Measurements from ENCODE around the gene MYO7B. TPM values are rescaled to one million over a fixed set of nuclear protein-coding genes. Genes with fewer than 3 reads are reported as not detected.

The MYO7B gene
- polyA plus RNA-seq, 1 of the 3 experiments (the other 2 are of a cell fraction): 0.08 TPM

DNA sequence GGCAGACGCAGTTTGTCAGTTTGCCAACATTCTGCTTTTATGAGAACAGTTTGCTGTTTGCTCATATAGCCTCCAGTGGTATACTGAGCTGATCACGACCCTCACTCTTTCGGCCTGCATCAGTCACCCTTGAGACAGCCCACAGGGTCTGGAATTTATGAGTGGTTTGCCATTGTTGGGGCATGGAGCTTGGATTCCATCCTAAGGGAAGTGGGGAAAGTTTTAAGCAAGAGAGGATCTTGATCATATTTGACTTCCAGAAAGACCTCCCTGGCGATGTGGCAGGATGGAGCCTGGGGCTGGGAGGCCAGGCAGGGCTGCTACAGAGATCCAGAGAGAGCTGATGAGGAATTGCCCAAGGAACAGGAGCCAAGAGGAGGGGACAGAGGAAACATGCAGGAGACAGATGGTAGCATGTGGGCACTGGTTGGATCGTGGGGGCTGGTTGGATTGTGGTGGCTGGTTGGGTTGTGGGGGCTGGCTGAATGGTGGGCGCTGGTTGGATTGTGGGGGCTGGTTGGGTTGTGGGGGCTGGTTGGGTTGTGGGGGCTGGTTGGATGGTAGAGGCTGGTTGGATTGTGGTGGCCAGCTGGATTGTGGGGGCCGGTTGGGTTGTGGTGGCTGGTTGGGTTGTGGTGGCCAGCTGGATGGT lies 83.2 kb downstream of the MYO7B start:
- no peak overlapping the region for H3K27ac ChIP-seq (ENCODE audit: low read depth in 2 of 2, low read length in 1 of 2)
- H3K4me1 ChIP-seq (ENCODE audit: control insufficient read depth in 1 of 2, insufficient read depth in 2 of 2, low read depth in 1 of 2, low read length in 1 of 2): no peaks in the 10 kb centered on the region; a peak in 1 of 4 replicates
- H3K9ac ChIP-seq: no peak overlapping the region
- no peak overlapping the region for H2AFZ ChIP-seq (ENCODE audit: low read depth)
- no peaks in the 10 kb centered on the region for H3K27me3 ChIP-seq (ENCODE audit: insufficient read depth)
- TF ChIP-seq TAF1 (IDR thresholded peaks at IDR 0.05; ENCODE audit: borderline replicate concordance, low read depth, low read length) (no peak), JUND (IDR thresholded peaks at IDR 0.05) (no peak), CHD2 (IDR thresholded peaks at IDR 0.05; ENCODE audit: low read length, partially characterized antibody) (no peak)
- 69% methylated on average over 7 of the region's 7 CpGs for WGBS (ENCODE audit: low lambda C conversion rate)
- no peaks in the 10 kb centered on the region for H3K79me2 ChIP-seq (ENCODE audit: insufficient read depth)
- no peaks in the 10 kb centered on the region for H4K20me1 ChIP-seq (ENCODE audit: insufficient read depth)
- ChIA-PET POLR2A (no interaction called here), CTCF (interaction anchor here (1.2 kb wide), 1 partner anchor 31 kb away, joined by 3 read pairs; no protein-coding TSS in a partner anchor)
- H3K9me3 ChIP-seq: no peaks in the 10 kb centered on the region
- H3K4me2 ChIP-seq: no peak overlapping the region
- no peaks in the 10 kb centered on the region for H3K36me3 ChIP-seq (replicated peaks in 1 of 2; ENCODE audit: control insufficient read depth in 1 of 2, insufficient read depth in 2 of 2, low read length in 1 of 2)
- no peaks in the 10 kb centered on the region for H3K9me2 ChIP-seq
- no peak overlapping the region for H3K4me3 ChIP-seq (ENCODE audit: low read depth in 2 of 2, low read length in 1 of 2)
- H3F3A ChIP-seq (replicated peaks; ENCODE audit: insufficient read depth): no peaks in the 10 kb centered on the region
- DNase-seq: peak; percentile 15

DNA sequence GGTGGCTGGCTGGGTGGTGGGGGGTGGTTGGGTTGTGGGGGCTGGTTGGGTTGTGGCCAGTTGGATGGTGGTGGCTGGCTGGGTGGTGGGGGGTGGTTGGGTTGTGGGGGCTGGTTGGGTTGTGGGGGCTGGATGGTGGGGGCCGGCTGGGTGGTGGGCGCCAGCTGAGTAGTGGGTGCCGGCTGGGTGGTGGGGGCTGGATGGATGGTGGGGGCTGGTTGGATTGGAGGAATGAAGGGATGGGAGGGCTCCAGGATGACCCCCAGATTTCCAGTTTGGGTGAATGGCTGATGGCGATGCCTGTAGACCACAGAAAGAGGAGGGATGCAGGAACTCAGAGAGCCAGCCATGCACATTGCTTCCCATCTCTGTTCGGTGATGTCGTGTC lies 83.7 kb downstream of the MYO7B start:
- no peaks in the 10 kb centered on the region; a peak in 1 of 4 replicates for H3K4me1 ChIP-seq (ENCODE audit: control insufficient read depth in 1 of 2, insufficient read depth in 2 of 2, low read depth in 1 of 2, low read length in 1 of 2)
- no peak overlapping the region for H2AFZ ChIP-seq (ENCODE audit: low read depth)
- H3K4me3 ChIP-seq (ENCODE audit: low read depth in 2 of 2, low read length in 1 of 2): no peak overlapping the region
- ChIA-PET CTCF (interaction anchor here (1.2 kb wide), 1 partner anchor 31 kb away, joined by 3 read pairs; no protein-coding TSS in a partner anchor), POLR2A (no interaction called here)
- H3K4me2 ChIP-seq: no peak overlapping the region
- DNase-seq: peak; percentile 10
- H3F3A ChIP-seq (replicated peaks; ENCODE audit: insufficient read depth): no peaks in the 10 kb centered on the region
- no peak overlapping the region for H3K27ac ChIP-seq (ENCODE audit: low read depth in 2 of 2, low read length in 1 of 2)
- WGBS (ENCODE audit: low lambda C conversion rate): 91% methylated on average over 6 of the region's 6 CpGs
- TF ChIP-seq SIN3A (IDR thresholded peaks at IDR 0.05; ENCODE audit: borderline replicate concordance, low read depth, low read length) (no peak), TCF12 (IDR thresholded peaks at IDR 0.05) (no peak), RXRA (IDR thresholded peaks at IDR 0.05; ENCODE audit: borderline replicate concordance, low read depth) (no peak), YY1 (IDR thresholded peaks at IDR 0.05; ENCODE audit: low read depth) (no peak)
- H3K9ac ChIP-seq: no peak overlapping the region
- no peaks in the 10 kb centered on the region for H3K36me3 ChIP-seq (replicated peaks in 1 of 2; ENCODE audit: control insufficient read depth in 1 of 2, insufficient read depth in 2 of 2, low read length in 1 of 2)
- no peaks in the 10 kb centered on the region for H3K79me2 ChIP-seq (ENCODE audit: insufficient read depth)
- no peaks in the 10 kb centered on the region for H4K20me1 ChIP-seq (ENCODE audit: insufficient read depth)
- H3K27me3 ChIP-seq (ENCODE audit: insufficient read depth): no peaks in the 10 kb centered on the region
- no peaks in the 10 kb centered on the region for H3K9me3 ChIP-seq
- no peaks in the 10 kb centered on the region for H3K9me2 ChIP-seq

DNA sequence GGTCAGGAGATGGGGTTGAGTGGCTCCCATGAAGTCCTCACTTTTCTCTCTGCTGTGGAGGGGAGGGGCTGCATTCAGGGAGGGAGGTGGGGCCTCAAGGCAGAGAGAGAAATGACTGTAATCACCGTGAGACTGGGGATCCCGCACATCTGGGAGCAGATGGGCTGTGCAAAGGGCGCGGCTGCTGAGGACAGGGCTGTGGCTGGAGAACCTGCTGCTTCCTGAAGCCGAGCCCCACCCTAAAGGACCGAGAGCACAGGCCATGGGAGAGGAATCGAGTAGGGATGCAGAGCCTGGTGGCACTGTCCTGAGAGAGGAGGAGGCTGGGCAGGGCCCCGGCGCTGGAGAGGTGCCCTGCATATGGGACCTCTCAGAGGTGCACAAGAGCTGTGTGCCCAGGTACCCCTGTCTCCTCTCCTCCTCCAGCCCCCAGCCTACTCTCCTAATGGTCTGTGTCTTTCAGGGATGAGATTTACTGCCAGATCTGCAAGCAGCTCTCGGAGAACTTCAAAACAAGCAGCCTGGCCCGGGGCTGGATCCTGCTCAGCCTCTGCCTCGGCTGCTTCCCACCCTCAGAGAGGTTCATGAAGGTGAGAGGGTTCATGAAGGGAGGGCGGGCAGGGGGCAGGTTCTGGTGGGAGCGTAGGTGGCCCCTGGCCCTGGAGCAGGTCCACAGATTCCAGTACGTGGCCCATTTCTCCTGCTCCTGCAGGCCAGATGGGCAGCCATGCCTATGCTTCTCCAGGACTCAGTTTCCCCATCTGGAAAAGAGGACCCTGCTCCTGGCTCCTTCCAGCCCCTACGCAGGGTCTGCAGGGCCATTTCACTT lies 84.6 kb downstream of the MYO7B start:
- Histone ChIP-seq H3K79me2 (ENCODE audit: insufficient read depth) (no peaks in the 10 kb centered on the region), H3K9me3 (no peaks in the 10 kb centered on the region), H3K27ac (ENCODE audit: low read depth in 2 of 2, low read length in 1 of 2) (no peak overlapping the region), H4K20me1 (ENCODE audit: insufficient read depth) (no peaks in the 10 kb centered on the region), H3K9me2 (no peaks in the 10 kb centered on the region), H3K27me3 (ENCODE audit: insufficient read depth) (no peaks in the 10 kb centered on the region), H3K36me3 (replicated peaks in 1 of 2; ENCODE audit: control insufficient read depth in 1 of 2, insufficient read depth in 2 of 2, low read length in 1 of 2) (no peaks in the 10 kb centered on the region), H2AFZ (ENCODE audit: low read depth) (no peak overlapping the region), H3K9ac (no peak overlapping the region), H3K4me1 (ENCODE audit: control insufficient read depth in 1 of 2, insufficient read depth in 2 of 2, low read depth in 1 of 2, low read length in 1 of 2) (no peaks in the 10 kb centered on the region; a peak in 1 of 4 replicates), H3F3A (replicated peaks; ENCODE audit: insufficient read depth) (no peaks in the 10 kb centered on the region), H3K4me3 (ENCODE audit: low read depth in 2 of 2, low read length in 1 of 2) (no peak overlapping the region), H3K4me2 (no peak overlapping the region)
- WGBS (ENCODE audit: low lambda C conversion rate): 58% methylated on average over 9 of the region's 16 CpGs
- peak; percentile 29 for DNase-seq
- POLR2A ChIA-PET: no interaction called here
- CTCF ChIA-PET: interaction anchor here (1.8 kb wide), 1 partner anchor 28 kb away, joined by 7 read pairs; no protein-coding TSS in a partner anchor
- no peak for TF ChIP-seq EP300 (IDR thresholded peaks at IDR 0.05; ENCODE audit: borderline replicate concordance in 1 of 2, low read depth in 1 of 2, low read length in 1 of 2)
- no peak for TF ChIP-seq GABPA (IDR thresholded peaks at IDR 0.05; ENCODE audit: low read depth)
- TF ChIP-seq CHD2 (IDR thresholded peaks at IDR 0.05; ENCODE audit: low read length, partially characterized antibody): no peak
- TF ChIP-seq ELF1 (IDR thresholded peaks at IDR 0.05): no peak
- TF ChIP-seq NRF1 (IDR thresholded peaks at IDR 0.05; ENCODE audit: low read depth, low read length): no peak
- TF ChIP-seq FOSL2 (IDR thresholded peaks at IDR 0.05; ENCODE audit: borderline replicate concordance, low read depth): no peak
- TF ChIP-seq, protein P1, sequence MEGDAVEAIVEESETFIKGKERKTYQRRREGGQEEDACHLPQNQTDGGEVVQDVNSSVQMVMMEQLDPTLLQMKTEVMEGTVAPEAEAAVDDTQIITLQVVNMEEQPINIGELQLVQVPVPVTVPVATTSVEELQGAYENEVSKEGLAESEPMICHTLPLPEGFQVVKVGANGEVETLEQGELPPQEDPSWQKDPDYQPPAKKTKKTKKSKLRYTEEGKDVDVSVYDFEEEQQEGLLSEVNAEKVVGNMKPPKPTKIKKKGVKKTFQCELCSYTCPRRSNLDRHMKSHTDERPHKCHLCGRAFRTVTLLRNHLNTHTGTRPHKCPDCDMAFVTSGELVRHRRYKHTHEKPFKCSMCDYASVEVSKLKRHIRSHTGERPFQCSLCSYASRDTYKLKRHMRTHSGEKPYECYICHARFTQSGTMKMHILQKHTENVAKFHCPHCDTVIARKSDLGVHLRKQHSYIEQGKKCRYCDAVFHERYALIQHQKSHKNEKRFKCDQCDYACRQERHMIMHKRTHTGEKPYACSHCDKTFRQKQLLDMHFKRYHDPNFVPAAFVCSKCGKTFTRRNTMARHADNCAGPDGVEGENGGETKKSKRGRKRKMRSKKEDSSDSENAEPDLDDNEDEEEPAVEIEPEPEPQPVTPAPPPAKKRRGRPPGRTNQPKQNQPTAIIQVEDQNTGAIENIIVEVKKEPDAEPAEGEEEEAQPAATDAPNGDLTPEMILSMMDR (IDR thresholded peaks at IDR 0.05): no peak
- TF ChIP-seq EZH2phosphoT487 (IDR thresholded peaks at IDR 0.05; ENCODE audit: borderline replicate concordance, low read depth): no peak
- TF ChIP-seq, protein P2, sequence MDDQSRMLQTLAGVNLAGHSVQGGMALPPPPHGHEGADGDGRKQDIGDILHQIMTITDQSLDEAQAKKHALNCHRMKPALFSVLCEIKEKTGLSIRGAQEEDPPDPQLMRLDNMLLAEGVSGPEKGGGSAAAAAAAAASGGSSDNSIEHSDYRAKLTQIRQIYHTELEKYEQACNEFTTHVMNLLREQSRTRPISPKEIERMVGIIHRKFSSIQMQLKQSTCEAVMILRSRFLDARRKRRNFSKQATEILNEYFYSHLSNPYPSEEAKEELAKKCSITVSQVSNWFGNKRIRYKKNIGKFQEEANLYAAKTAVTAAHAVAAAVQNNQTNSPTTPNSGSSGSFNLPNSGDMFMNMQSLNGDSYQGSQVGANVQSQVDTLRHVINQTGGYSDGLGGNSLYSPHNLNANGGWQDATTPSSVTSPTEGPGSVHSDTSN (IDR thresholded peaks at IDR 0.05): no peak
- no peak for TF ChIP-seq NFIC (IDR thresholded peaks at IDR 0.05; ENCODE audit: borderline replicate concordance)
- TF ChIP-seq JUND (IDR thresholded peaks at IDR 0.05): no peak
- TF ChIP-seq, protein P3, sequence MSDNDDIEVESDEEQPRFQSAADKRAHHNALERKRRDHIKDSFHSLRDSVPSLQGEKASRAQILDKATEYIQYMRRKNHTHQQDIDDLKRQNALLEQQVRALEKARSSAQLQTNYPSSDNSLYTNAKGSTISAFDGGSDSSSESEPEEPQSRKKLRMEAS (IDR thresholded peaks at IDR 0.05; ENCODE audit: low read depth): no peak
- no peak for TF ChIP-seq SMC3 (IDR thresholded peaks at IDR 0.05; ENCODE audit: low read depth, low read length)
